HG02571 (cell line): ENCODE results near the gene SLC49A4.

Experiments
- ATAC-seq: cut with Tn5 transposase; IDR thresholded peaks from one replicate; pipeline ENCODE4 v1.9.1; 2021; ENCODE audit warnings: mild to moderate bottlenecking, moderate library complexity; ENCODE audit not compliant: unreplicated experiment

SLC49A4 gene

DNA sequence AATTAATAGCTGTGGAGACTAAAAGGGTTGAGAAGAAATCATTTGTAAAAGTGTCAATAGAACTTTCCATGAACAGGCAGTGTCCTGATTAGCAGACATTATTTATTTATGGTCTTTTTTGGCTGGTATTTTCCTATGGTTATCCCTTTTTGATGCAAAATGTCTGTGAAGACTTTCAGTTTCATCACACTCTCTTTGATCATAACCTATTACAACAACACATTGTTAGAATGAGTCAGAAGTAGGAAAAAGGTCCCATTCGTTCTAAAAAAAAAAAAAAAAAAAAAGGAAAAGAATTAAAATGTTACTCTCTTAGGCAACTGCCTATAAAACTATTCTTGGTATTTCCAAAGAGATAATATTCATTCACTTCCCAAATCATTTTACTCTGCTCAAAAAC lies 62.1 kb downstream of the SLC49A4 start:
- ATAC-seq, result no peak

- ATAC-seq, result no peak
These were observed 63.5 kb downstream of the SLC49A4 start for GRCh38 chr3:122858373-122858772.

GRCh38 chr3:122859021-122859805 lies 64.3 kb downstream of the SLC49A4 start:
- no peak for ATAC-seq

DNA sequence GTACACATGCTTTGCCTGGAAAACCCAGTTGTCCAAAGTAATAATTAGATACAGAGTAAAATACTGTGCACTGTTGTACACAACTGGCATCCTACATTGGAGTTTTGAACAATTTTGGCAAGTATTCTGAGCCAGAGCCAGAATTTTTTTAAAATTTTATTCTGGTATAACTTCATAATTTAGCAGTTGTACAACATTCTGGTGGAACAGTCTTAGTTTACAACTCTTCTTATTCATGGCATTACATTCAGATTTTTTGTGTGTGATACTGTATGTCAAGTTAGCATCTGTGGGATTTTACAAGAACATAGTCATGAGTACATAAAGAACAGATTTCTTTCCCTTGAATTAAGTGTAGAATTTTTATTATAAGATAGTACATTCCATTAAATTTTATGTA lies 67.5 kb downstream of the SLC49A4 start:
- no peak for ATAC-seq

DNA sequence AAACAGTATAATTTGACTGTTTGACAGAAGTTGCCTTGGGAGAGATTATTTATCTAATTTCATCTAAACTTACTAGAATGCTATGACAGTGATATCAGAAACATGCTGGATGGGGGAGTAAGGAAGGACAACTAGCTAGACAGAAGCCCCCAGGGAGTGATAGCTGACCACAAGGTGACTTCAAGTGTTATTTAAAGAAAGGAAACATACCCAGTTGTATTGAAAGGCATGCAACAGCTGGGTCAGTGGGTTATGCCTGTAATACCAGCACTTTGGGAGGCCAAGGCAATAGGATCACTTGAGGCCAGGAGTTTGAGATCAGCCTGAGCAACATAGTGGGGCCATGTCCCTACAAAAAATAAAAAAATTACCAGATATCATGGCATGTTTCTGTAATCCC lies 69.6 kb downstream of the SLC49A4 start:
- no peak for ATAC-seq

- no peak for ATAC-seq
These were observed 73.5 kb downstream of the SLC49A4 start for GRCh38 chr3:122868322-122868721.

DNA sequence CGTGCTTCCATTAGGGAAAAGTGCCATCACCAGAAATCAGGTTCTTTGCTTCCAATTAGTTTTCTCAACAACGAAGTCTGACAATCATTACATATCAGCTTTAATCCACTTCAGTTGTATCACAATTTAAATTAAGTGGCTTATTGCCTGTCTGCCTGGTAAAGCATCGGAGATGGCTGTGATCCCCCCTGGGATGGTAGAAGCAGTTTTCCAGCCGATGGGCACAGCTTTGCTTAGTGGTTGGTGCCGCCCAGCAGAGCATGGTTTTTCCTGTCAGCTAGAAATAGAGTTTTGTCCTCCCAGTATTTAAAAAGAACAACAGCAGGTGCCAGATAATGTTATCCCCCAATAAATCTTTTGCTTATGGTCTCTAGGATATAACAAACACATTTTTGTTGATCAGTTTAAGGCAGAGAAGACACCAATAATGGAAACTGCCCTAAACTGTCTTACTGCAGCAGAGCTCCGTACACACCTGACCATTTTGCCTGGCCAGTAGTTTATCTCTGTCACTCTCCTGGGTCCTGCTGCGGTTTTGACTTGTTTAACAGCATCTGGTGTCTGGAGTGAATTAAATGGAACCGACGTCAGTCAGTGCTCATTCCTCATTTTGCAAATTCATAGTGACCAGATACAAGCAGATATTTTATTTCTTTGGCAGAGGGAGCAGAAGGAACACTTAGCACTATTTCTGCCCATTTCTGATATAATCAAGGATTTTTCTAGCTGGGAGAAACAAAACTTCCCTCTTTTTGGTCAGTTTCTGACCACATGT lies 79.1 kb downstream of the SLC49A4 start:
- ATAC-seq, result no peak

DNA sequence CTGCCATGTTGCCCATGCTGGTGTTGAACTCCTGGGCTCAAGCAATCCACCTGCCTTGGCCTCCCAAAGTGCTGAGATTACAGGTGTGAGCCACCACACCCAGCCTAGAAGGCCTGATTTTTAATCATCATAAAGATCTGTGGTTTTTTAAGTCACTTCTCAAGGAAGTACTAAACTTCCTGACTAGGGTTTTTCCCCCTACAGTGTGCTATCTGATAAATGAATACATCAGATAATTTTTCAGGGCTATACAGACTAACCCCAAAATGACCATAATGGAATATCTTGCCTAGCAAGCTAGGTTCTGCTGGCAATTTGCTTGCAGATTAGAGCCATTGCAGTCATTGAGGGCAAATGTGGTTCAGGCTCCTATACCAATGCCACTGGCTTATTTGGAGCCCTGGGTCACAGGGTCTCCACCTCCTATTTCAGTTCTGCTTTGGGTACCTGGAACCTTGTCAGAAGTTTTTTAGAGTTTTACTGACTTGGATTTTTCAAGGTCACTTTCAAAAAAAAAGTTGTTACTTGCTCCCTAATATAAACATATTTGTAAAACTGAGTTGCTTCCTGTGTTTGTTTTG lies 80.8 kb downstream of the SLC49A4 start:
- ATAC-seq, result no peak

- no peak for ATAC-seq
These were observed 85.3 kb downstream of the SLC49A4 start for GRCh38 chr3:122880173-122880572.

- no peak for ATAC-seq
These were observed 85.8 kb downstream of the SLC49A4 start for GRCh38 chr3:122880624-122881023.

DNA sequence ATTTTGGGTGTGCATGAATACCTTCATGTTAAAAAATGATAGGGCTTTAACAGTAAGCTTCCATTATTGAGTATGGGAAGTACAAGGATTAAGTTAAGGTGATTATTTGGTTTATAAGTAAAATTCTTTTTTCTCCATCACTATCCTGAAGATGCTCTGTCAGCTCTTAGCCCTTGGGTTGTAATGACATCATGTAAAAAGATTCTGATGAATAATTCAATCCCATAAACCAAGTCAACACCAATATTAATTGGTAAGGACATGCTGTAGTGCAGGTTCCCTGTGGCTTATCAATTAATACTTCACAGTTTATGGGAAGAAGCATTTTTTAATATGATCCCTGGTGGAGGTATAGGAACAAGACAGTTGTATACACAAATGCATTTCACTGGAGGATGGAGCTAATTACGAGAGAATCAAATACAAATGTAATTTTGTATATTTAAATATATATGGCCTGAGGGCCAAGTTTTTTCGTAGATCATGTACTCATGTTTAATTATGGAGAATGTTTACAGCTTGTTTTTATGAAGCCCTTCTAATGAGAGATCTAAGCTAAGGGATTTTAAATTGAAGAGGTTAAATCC lies 87.6 kb downstream of the SLC49A4 start:
- no peak for ATAC-seq

- no peak for ATAC-seq
These were observed 91.4 kb downstream of the SLC49A4 start for GRCh38 chr3:122886251-122886650.

DNA sequence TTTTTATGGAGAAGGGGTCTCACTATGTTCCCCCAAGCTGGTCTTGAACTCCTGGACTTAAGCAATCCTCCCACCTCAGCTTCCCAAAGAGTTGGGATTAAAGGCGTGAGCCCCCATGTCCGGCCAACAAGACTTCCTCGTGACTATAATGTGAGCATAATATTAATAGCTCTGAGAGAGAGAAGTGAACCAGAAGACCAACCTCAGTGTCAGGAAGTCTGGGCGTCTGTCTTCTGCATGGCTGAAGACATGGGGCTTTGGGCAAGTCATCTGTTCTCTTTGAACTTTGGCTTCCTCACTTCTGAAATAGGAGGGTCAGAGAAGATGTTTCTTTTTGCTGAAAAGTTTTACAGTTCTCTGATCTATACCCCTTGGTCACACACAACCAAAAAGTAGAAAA lies 92.1 kb downstream of the SLC49A4 start:
- no peak for ATAC-seq

- ATAC-seq, result no peak
These were observed 95.3 kb downstream of the SLC49A4 start for GRCh38 chr3:122890077-122890719.

DNA sequence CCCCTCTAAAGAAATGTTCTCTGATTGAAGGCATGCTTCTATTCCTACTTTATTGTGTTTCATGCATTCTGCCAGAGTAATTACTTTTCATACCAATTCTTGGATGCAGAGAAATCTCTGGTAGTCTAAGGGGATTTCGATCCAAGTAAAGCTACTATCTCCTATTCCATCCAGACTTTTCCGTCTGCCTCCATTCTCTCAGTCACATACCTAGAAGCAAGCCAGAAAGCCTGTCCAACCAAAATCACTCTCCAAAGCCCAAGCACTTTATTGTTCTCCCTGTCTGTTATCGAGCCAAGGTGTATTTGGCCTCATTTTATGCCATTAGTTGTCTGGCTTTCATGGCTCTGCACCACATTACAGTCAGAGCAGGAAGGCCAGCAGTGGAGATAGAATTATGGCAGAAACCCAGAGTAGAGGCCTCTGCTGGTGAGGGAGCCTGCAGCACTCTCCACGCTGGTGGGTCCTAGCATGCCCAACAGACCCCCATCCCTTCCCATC lies 95.9 kb downstream of the SLC49A4 start:
- ATAC-seq, result no peak

DNA sequence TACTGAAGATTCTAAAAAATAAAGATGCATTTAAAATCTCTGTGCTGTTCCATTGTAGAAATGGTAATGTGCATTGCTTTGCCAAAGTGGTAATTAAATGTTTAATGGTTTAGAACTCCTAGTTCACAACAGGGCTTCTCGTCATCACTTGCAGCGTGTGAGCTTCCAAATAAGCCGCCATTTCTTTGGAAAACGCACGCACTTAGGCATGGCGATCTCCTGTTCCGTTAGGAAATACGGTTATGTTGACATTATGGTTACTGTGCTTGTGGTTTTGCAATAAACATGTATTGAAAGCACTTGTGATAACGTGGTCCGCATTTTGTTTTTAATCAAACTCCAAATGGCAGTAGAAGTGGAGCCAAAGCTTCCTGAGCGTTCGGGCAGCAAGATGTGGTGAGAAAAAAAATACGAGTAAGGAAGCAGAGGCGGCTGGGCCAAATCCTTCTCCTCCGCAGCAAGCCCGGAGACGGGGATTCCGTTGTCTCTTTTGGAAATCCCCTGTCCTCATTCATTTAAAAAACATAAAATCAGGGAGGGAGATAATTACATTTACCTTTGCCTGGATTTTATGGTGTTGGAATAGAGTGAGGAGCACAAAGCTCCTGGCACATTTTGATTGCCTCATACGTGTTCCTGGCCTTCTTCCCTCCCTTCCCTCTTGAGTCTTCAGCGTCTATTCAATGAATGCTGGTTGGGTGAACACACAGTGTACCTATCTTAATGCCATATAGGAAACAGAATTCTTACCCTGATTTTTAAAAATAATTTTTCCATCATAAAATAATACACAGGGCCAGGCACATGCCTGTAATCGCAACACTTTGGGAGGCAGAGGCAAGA lies 97.5 kb downstream of the SLC49A4 start:
- ATAC-seq, result no peak

DNA sequence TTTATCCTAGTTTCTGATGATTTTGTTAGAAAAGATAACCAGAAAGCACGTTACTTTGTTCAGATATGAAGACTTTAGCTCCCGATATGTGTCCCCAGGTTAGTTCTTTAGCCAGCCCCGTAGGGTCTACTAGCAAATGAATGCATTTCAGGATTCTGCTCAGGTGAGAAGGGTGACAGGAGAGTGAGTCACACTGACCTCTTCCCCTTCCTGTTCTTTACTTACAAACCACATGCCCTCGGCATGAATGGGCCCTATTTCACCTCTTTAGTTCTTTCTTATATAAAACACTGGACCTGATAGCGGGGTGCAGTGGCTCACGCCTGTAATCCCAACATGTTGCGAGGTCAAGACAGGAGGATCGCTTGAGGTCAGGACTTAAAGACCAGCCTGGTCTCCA lies 98.4 kb downstream of the SLC49A4 start:
- no peak for ATAC-seq

DNA sequence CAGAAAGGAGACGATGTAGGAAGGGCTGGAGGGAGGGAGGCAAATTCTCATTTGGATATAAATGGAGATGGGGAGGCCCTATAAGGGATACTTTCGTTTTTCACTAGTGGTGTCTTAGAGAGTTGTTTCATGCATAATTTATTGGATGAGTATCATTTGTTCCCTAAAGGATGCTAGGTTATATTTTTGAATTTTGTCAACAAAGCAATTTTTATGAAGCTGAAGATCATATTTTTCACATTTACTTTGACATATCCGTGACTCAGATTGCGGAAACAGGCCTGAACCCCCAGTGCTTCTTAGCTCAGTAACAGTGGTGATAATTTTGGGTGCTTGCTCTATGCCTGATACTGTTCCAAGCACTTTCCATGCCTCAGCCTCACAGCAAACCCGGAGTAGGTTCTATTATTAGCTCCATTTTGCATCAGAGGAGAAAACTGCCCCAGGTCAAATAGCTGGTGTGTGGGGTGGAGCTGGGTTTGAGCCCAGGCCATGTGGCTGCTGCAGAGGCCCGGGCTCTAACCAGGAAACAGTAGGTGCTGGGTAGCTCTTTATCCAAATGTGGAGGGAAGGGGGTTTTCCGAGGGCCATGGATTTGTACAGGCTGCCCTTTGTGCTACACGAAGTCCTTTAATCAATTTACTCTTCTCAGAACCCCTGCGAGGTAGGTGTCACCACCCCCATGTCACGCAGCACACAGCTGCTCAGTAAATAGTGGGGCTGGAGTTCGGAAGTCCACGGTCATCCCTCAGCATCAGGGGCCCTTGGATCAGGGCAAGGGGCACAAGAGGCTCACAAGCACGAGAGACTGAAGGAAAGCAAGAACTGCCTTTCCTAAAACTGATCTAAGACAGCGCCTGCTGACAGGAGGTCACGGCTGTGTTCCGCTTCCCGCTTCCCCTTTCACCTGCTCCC lies 99.1 kb downstream of the SLC49A4 start:
- no peak for ATAC-seq

DNA sequence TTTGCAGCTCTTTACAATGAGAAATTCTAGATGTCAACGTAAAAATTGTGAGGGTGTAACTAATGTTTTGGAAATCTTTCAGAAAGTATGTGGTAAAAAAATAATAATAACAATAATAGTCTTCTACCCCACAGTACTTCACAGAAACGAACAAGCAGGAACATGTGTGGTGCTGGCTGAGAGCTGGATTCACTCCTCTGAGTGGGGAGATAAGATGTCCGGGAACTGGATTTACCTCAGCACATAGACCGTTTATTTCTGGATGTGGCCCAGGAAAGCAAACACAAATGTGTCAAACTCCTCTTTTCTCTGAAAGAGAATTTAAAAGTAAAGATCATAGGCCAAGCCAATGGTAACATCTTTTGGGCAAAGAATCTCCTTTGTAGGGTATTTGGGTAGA lies 103.4 kb downstream of the SLC49A4 start:
- ATAC-seq, result no peak
